Hematopoietic multipotent progenitor cell treated with erythropoietin and hydrocortisone succinate and interleukin-3 and kit ligand, for 4 days (in vitro differentiated cells): ENCODE measurements around the gene ZNF536.

Experiments used
- DNase-seq: peaks from one replicate; pipeline ENCODE4 v3.0.0-alpha.2; 2015

The ZNF536 gene

GRCh38 chr19:30570194-30570593, 198.0 kb downstream of the ZNF536 start:
- DNase-seq = no peak

DNA sequence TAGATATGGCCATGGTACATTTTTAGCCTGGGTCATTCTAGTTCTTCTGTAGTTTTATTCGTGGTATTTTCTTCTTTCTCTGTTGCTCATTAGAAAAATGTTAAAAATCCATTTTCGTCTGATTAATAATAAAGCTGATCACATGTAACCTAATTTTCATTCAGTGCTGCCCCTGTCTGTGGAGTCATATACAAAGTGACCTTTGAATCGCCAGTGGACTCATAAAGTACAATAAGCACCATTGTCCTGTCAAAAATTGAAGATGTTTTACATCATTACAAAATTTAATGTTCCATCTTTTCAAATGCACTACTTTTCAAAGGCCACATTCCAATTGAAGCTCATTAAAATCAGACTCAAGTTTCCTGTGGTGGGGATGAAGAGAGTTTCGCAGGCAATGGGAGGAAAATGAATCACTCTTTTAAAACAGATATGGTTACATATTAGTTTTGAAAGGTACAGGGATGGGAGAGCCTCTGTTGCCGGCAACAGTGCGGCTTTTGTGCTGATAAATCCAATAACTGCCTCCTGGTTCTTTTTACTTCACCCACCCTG, 205.4 kb downstream of the ZNF536 start:
- no peak for DNase-seq

DNA sequence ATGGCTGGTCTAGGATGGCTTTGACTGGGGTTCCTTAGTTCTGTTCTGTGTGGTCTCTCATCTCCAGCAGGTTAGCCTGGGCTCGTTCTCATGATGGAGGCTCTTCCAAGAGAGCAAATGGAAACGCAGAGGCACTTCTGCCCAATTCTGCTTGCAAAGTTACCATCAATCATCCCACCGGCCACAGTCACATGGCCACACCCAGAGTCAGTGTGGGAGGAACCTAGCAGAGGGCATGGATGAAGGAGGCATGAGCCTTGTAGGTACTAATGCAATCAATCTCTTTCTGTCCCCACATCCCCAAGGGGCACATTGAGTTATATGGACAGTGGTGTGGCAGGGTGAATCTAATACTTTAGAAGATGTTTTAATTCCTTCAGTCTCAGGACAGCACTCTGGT, 207.2 kb downstream of the ZNF536 start:
- no peak for DNase-seq

GRCh38 chr19:30580673-30581072, 208.5 kb downstream of the ZNF536 start:
- no peak for DNase-seq

DNA sequence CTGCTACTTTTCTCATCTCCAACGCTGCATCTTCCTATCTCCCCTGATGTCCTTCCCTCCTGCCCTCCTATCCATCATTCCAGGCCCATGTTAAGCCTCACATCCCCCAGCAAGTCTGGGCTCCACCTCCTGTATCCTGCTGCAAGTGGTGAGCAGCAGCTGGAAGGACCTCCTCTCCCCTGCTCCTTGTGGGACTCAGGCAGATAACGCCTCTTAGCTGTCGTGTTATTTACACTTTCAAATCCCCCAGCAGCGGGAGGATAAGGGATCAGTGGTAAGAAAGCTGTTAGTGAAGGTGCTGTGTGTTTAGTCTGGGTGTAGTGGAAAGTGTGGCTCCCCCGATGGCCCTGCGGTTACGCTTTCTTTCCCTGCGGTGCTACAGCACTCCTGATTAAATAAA, 211.9 kb downstream of the ZNF536 start:
- DNase-seq = no peak

- DNase-seq = no peak
These were observed 215.7 kb downstream of the ZNF536 start for GRCh38 chr19:30587869-30588268.

GRCh38 chr19:30590596-30591229, 218.5 kb downstream of the ZNF536 start:
- no peak for DNase-seq

DNA sequence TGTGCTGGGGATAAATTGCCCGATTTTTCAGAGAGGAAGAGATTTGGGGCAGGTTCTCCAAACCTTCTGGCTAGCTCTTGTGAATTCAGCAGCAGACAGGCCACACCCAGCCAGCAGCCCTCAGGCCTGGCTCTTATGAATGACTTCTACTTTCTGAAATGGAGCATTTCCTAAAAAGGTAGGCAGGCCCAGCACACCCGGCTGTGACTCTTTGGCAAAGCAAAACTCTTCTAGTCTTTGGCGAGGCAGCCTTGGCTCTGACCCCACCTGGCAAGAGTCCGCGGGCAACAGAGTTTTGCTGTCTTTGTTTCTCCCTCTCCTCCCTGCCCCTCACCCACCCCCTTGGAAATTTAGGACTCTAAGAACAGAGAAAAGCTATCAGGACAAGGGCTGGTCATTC, 221.2 kb downstream of the ZNF536 start:
- no peak for DNase-seq

GRCh38 chr19:30593975-30594745, 222.0 kb downstream of the ZNF536 start:
- no peak for DNase-seq

GRCh38 chr19:30596268-30596667, 224.1 kb downstream of the ZNF536 start:
- DNase-seq = no peak

GRCh38 chr19:30596813-30597399, 224.7 kb downstream of the ZNF536 start:
- no peak for DNase-seq

DNA sequence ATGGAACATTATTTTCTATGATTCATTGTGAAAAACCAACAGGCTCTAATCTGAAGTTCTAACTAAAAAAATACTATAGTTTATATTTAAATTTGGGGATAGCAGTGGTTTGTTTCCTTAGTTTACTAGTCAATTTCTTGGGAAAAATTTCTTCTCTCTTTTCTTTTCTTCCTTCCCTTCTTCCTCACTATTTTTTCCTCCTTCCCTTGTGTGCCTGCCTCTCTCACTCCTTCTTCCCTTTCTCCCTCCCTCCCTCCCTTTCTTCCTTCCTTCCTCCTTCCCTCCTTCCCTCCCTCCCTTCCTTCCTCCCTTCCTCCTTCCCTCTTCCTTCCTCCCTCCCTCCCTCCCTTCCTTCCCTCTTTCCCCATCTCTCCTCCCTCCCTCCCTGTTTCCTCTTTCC, 226.5 kb downstream of the ZNF536 start:
- no peak for DNase-seq

DNA sequence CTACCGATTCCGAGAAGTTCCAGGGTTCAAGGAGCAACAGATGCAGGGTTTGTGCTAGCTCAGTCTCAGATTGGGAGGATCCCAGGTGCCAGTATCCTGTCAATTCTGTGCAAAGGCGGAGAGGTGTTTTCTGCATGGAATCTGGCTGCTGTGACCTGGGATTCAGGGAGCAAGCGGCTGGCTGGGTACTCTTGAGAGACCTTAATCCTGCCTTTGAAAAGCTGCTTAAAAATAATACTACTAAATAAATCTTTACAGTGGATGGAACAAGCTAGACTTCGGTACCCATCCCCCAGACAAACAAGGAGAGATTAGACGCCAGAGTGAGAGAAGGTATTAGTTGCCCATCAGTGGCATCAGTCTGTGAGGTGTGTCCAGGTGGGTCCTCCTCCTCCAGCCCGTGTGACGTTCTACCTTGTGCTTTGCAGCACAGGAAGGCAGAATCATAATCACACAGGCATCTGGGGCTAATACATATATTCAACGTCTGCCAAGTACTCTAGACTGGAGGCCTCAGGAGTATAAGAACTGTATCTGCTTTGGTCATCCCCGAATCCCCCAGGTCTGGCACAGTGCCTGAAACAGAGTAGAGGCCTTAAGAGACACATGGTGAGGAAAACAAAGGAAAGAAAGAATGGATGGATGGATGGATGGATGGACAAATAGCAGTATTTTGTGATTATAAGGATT, 230.6 kb downstream of the ZNF536 start:
- no peak for DNase-seq

GRCh38 chr19:30604657-30605056, 232.5 kb downstream of the ZNF536 start:
- no peak for DNase-seq

DNA sequence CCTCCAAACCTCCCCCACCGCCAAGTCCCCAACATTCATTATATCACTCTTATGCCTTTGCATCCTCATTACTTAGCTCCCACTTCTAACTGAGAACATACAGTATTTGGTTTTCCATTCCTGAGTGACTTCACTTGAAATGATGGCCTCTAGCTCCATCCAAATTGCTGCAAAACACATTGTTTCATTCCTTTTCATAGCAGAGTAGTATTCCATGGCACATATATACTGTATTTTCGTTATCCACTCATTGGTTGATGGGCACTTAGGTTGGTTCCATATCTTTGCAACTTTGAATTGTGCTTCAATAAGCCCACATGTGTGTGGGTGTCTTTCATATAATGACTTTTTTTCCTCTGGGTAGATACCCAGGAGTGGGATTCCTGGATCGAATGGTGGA, 233.1 kb downstream of the ZNF536 start:
- DNase-seq = no peak

GRCh38 chr19:30606114-30607050, 234.2 kb downstream of the ZNF536 start:
- no peak for DNase-seq
